ENCODE measurements around the gene ZNF674.

Gene ZNF674

GRCh38 chrX:46545111-46546005, at the start of gene ZNF674:
Gene ZNF674 (minus strand): TSS chrX:46545421. CDS start chrX:46542087, 3,334 bp downstream.
- Mint-ChIP-seq H3K4me1 (no peaks in the 10 kb centered on the region), H3K4me3 (peak within 1 kb of the TSS; percentile 94 to 96 (median 95)), H3K36me3 (ENCODE audit: low read depth) (peaks cover 17% of the 10 kb centered on the region), H3K9me3 (peaks cover 13% of the 10 kb centered on the region), H3K27ac (peak within 1 kb of the TSS; percentile 78 to 93 (median 92)), H3K27me3 (ENCODE audit: low read depth) (no peaks in the 10 kb centered on the region)
- TF ChIP-seq, protein P1, sequence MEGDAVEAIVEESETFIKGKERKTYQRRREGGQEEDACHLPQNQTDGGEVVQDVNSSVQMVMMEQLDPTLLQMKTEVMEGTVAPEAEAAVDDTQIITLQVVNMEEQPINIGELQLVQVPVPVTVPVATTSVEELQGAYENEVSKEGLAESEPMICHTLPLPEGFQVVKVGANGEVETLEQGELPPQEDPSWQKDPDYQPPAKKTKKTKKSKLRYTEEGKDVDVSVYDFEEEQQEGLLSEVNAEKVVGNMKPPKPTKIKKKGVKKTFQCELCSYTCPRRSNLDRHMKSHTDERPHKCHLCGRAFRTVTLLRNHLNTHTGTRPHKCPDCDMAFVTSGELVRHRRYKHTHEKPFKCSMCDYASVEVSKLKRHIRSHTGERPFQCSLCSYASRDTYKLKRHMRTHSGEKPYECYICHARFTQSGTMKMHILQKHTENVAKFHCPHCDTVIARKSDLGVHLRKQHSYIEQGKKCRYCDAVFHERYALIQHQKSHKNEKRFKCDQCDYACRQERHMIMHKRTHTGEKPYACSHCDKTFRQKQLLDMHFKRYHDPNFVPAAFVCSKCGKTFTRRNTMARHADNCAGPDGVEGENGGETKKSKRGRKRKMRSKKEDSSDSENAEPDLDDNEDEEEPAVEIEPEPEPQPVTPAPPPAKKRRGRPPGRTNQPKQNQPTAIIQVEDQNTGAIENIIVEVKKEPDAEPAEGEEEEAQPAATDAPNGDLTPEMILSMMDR (IDR thresholded peaks at IDR 0.05; ENCODE audit: unreplicated experiment in 3 of 3) = peak in 2 of 3 experiments; percentile 11 to 27

- Mint-ChIP-seq H3K9me3 (no peaks in the 10 kb centered on the region), H3K4me1 (peaks cover 15% of the 10 kb centered on the region), H3K36me3 (ENCODE audit: low read depth) (no peaks in the 10 kb centered on the region), H3K27ac (no peak overlapping the region), H3K27me3 (ENCODE audit: low read depth) (no peaks in the 10 kb centered on the region), H3K4me3 (no peak overlapping the region)
- TF ChIP-seq, protein P1 (IDR thresholded peaks at IDR 0.05; ENCODE audit: unreplicated experiment in 3 of 3) = no peak
These were observed 44.9 kb upstream of the ZNF674 start for GRCh38 chrX:46589977-46590723.

GRCh38 chrX:46588263-46588662, 43.0 kb upstream of the ZNF674 start:
- H3K9me3 Mint-ChIP-seq = no peaks in the 10 kb centered on the region
- no peaks in the 10 kb centered on the region for H3K27me3 Mint-ChIP-seq (ENCODE audit: low read depth)
- TF ChIP-seq, protein P1 (IDR thresholded peaks at IDR 0.05; ENCODE audit: unreplicated experiment in 3 of 3) = no peak

GRCh38 chrX:46587753-46588171, 42.5 kb upstream of the ZNF674 start:
- no peaks in the 10 kb centered on the region for H3K36me3 Mint-ChIP-seq (ENCODE audit: low read depth)
- no peaks in the 10 kb centered on the region for H3K27me3 Mint-ChIP-seq (ENCODE audit: low read depth)
- peak overlapping the region in 1 of 3 experiments; percentile 15 for H3K4me3 Mint-ChIP-seq
- peaks cover 32% of the 10 kb centered on the region for H3K4me1 Mint-ChIP-seq
- peak overlapping the region; percentile 48 to 62 (median 60) for H3K27ac Mint-ChIP-seq
- TF ChIP-seq, protein P1 (IDR thresholded peaks at IDR 0.05; ENCODE audit: unreplicated experiment in 3 of 3) = no peak
- no peaks in the 10 kb centered on the region for H3K9me3 Mint-ChIP-seq

More at GRCh38 chrX:46588263-46588662, 43.0 kb upstream of the ZNF674 start:
- H3K4me1 Mint-ChIP-seq = peaks cover 27% of the 10 kb centered on the region
- H3K36me3 Mint-ChIP-seq (ENCODE audit: low read depth) = no peaks in the 10 kb centered on the region
- no peak overlapping the region for H3K4me3 Mint-ChIP-seq
- peak overlapping the region; percentile 48 to 62 (median 60) for H3K27ac Mint-ChIP-seq

- Mint-ChIP-seq H3K4me3 (no peak overlapping the region), H3K36me3 (ENCODE audit: low read depth) (no peaks in the 10 kb centered on the region), H3K4me1 (peaks cover 38% of the 10 kb centered on the region), H3K27me3 (ENCODE audit: low read depth) (no peaks in the 10 kb centered on the region), H3K9me3 (no peaks in the 10 kb centered on the region), H3K27ac (peak overlapping the region in 2 of 3 experiments; percentile 14 to 63)
- TF ChIP-seq, protein P1 (IDR thresholded peaks at IDR 0.05; ENCODE audit: unreplicated experiment in 3 of 3) = no peak
These were observed 41.9 kb upstream of the ZNF674 start for GRCh38 chrX:46587158-46587557.

Measured in nephron (organoid).